GM18951 (cell line): Measurements from ENCODE around the gene GNA12.

Experiments used
- POLR2A ChIP-seq: IDR thresholded peaks from 4 replicates; pipeline ENCODE4 v1.6.1; 2011; ENCODE audit warnings: mild to moderate bottlenecking; ENCODE audit not compliant: insufficient read length, insufficient read depth; ENCODE audit errors: extremely low read depth
- in situ Hi-C: fragments of 300-500 bp; cut with MboI; formaldehyde crosslinking; loops from one replicate; pipeline ENCODE4 v1.12.0; 2022; ENCODE audit warnings: low sequenced_read_pairs, mixed read lengths, inconsistent platforms; ENCODE audit not compliant: unreplicated experiment

GNA12 gene

DNA sequence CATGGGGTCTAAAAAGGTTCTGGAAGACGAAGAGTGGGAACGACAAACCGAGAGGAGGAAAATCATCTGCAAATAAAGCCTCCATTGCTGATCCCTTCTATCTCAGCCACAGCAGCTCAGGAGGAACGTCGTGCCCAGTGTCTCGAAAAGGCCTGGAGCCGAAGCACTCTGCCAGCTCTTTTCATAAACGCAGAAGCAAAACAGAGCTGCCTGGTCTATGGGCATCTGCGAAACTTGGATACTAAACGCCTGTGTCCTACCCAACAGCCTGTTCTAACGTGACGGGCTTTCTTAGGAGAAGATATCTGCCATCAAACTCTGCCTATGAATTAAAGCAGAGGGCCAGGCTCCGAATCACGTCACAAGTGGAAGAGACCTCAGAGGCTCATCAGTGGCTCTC is 68.7 kb downstream of the GNA12 start:
- in situ Hi-C loops, result no loop called here

DNA sequence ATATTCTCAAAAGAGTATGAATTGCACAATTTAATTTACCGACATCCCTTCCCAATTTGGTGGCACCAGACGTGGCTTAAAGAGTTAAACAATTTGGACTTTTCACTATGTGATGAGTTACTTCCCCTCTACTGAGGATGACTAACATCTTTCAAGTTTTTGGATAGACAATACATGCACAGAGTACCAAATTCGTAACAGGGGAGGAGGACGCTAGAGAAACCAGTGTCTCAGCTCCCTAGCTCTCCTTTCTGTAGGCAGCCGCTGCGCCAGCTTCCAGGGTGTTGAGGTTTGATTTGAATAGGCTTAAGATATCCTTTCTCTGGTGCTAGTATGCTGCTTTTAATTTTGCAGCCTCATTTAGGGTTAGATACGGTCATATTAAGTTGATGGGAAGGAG is 69.2 kb downstream of the GNA12 start:
- no peak for TF ChIP-seq POLR2A
- in situ Hi-C loops, result no loop called here

More for the DNA sequence above, 68.7 kb downstream of the GNA12 start:
- no peak for TF ChIP-seq POLR2A

DNA sequence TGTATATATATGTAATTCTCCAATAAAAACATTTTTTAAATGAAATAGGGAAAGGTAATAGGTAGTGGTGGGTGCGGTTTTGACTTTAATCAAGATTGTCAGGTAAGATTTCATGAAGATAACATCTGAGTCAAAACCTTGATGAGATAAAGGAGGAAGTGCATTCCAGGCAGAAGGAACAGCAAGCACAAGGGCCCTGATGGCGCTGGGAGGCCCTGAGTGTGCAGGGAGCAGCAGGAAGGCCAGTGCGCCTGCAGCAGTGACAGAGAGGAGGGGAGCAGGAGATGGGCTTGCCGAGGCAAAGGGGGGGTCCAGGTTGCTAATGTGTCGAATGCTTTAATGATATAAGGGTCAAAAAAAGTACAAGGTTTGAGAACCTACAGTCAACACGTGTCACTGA is 69.8 kb downstream of the GNA12 start:
- TF ChIP-seq POLR2A, result no peak
- in situ Hi-C loops, result no loop called here

- no peak for TF ChIP-seq POLR2A
- in situ Hi-C loops, result no loop called here
These were observed 70.5 kb downstream of the GNA12 start for GRCh38 chr7:2773608-2774007.

GRCh38 chr7:2771274-2771731 is 72.8 kb downstream of the GNA12 start:
- in situ Hi-C loops, result no loop called here
- no peak for TF ChIP-seq POLR2A

- no peak for TF ChIP-seq POLR2A
- in situ Hi-C loops, result no loop called here
These were observed 79.5 kb downstream of the GNA12 start for GRCh38 chr7:2764621-2765020.

DNA sequence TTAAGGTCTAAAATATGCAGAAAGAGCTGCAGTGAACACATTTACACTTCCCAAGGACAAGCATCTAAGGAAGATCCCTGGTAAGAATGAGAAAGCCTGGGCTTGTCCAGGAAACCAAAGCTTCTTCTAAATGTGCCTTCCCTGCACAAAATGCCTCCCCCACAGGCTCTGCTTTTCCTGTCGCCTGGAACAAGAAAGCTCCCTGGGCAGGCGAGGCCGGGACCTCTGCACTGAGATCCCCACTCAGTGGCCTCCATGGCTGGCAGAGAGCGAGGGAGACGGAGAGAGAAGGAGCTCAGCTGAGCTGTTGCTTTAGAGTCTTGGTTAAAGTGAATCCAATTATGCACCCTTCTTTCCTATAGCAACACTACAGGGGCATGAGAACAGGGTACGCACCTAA is 80.5 kb downstream of the GNA12 start:
- TF ChIP-seq POLR2A, result no peak
- in situ Hi-C loops, result no loop called here

GRCh38 chr7:2761801-2762497 is 82.2 kb downstream of the GNA12 start:
- in situ Hi-C loops, result no loop called here
- no peak for TF ChIP-seq POLR2A

GRCh38 chr7:2761131-2761624 is 82.9 kb downstream of the GNA12 start:
- TF ChIP-seq POLR2A, result no peak
- in situ Hi-C loops, result no loop called here

- in situ Hi-C loops, result no loop called here
- no peak for TF ChIP-seq POLR2A
These were observed 83.8 kb downstream of the GNA12 start for GRCh38 chr7:2760098-2760889.

DNA sequence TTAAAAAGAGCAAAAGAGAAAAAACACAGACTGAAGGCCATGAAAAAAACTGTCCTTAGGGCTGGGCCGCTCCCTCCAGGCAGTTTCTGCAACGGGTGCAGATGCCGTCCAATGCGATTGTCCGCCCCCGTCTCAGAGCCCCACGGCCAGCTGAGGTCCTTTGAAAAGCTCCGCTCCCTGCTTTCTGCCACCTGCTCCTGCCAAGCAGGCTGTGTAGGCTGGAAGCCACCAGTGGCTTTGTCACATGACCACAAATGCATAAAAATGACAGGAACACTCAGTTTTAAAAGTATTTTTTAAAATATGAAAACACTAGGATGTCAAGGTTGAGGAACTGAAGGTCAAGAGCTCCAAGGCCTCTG is 84.4 kb downstream of the GNA12 start:
- in situ Hi-C loops, result no loop called here
- no peak for TF ChIP-seq POLR2A

GRCh38 chr7:2758673-2759616 is 85.2 kb downstream of the GNA12 start:
- in situ Hi-C loops, result no loop called here
- no peak for TF ChIP-seq POLR2A
